WTC11 (cell line): Measurements from ENCODE around the gene NDOR1. TPM values are rescaled to one million over a fixed set of nuclear protein-coding genes. Genes with fewer than 3 reads are reported as not detected.

Experiments
- ATAC-seq: fragments of 200-7000 bp; cut with Tn5 transposase; 2 replicates; pipeline ENCODE4 v1.10.0; 2021; ENCODE audit warnings: mild to moderate bottlenecking, moderate library complexity
- CTCF ChIA-PET: fragments of 300-600 bp; sonication (Branson Sonifier 250); formaldehyde crosslinking; loops from one replicate; lab custom pipeline; 2021; ENCODE audit warnings: antibody characterized with exemption; lab: Charles Lee
- POLR2A ChIA-PET: fragments of 350-600 bp; sonication (Branson Sonifier 250); formaldehyde crosslinking; loops from one replicate; lab custom pipeline; 2021; ENCODE audit warnings: antibody characterized with exemption; lab: Charles Lee
- DNase-seq: peaks from one replicate; pipeline ENCODE4 v3.0.0; 2021; ENCODE audit warnings: low spot score
- H3K27ac Mint-ChIP-seq: 2 replicates; pipeline ENCODE4 v1.8.0; 2021; ENCODE audit warnings: mixed read lengths
- H3K27me3 Mint-ChIP-seq: 2 replicates; pipeline ENCODE4 v1.8.0; 2021; ENCODE audit warnings: low read depth, mild to moderate bottlenecking, moderate library complexity, mixed read lengths
- H3K36me3 Mint-ChIP-seq: 2 replicates; pipeline ENCODE4 v1.8.0; 2021; ENCODE audit warnings: mixed read lengths
- H3K4me1 Mint-ChIP-seq: 2 replicates; pipeline ENCODE4 v1.8.0; 2022; ENCODE audit warnings: mixed read lengths
- H3K4me3 Mint-ChIP-seq: 2 replicates; pipeline ENCODE4 v1.8.0; 2021; ENCODE audit warnings: mild to moderate bottlenecking, moderate library complexity, mixed read lengths
- H3K9me3 Mint-ChIP-seq: 2 replicates; pipeline ENCODE4 v1.8.0; 2021; ENCODE audit warnings: mixed read lengths
- EMX1 ChIP-seq: fragments of 250-450 bp; sonication (Bioruptor Pico); IDR thresholded peaks from 2 replicates; pipeline ENCODE4 v1.8.0; 2021; ENCODE audit warnings: mild to moderate bottlenecking
- NR2C2 ChIP-seq: sonication (generic); formaldehyde crosslinking; IDR thresholded peaks from 2 replicates; pipeline ENCODE4 v1.8.0; 2022; ENCODE audit warnings: mild to moderate bottlenecking, missing genetic modification reagents
- TCF7 ChIP-seq: sonication (generic); formaldehyde crosslinking; IDR thresholded peaks from 2 replicates; pipeline ENCODE4 v1.8.0; 2022; ENCODE audit warnings: mild to moderate bottlenecking, low read depth, missing genetic modification reagents, moderate library complexity
- ZBTB21 ChIP-seq: sonication (generic); formaldehyde crosslinking; IDR thresholded peaks from 2 replicates; pipeline ENCODE4 v1.8.1; 2023; ENCODE audit warnings: mild to moderate bottlenecking, missing genetic modification reagents, borderline replicate concordance
- ZNF121 ChIP-seq: sonication (generic); formaldehyde crosslinking; IDR thresholded peaks from 2 replicates; pipeline ENCODE4 v1.8.0; 2023; ENCODE audit warnings: missing genetic modification reagents
- total RNA-seq: library from RNA; stranded (reverse); gene quantifications from 3 replicates; pipeline ENCODE4 v1.2.3, GENCODE V29; 2021
- TF ChIP-seq, protein P1 (sequence below): sonication (generic); formaldehyde crosslinking; IDR thresholded peaks from 2 replicates; pipeline ENCODE4 v1.8.1; 2022; ENCODE audit warnings: missing genetic modification reagents, borderline replicate concordance
- TF ChIP-seq, protein P2 (sequence below): sonication (generic); formaldehyde crosslinking; IDR thresholded peaks from 2 replicates; pipeline ENCODE4 v1.8.0; 2022; ENCODE audit warnings: mild to moderate bottlenecking, missing genetic modification reagents
- TF ChIP-seq, protein P3 (sequence below): sonication (generic); formaldehyde crosslinking; IDR thresholded peaks from 2 replicates; pipeline ENCODE4 v1.8.1; 2023; ENCODE audit warnings: mild to moderate bottlenecking, missing genetic modification reagents, moderate library complexity
- TF ChIP-seq, protein P4 (sequence below): sonication (generic); formaldehyde crosslinking; IDR thresholded peaks from 2 replicates; pipeline ENCODE4 v1.8.1; 2022; ENCODE audit warnings: low read depth, missing genetic modification reagents, borderline replicate concordance
- TF ChIP-seq, protein P5 (sequence below): sonication (generic); formaldehyde crosslinking; IDR thresholded peaks from 2 replicates; pipeline ENCODE4 v1.8.1; 2023; ENCODE audit warnings: mild to moderate bottlenecking, moderate library complexity, missing genetic modification reagents

NDOR1 gene
- total RNA-seq, 1 experiment from 2014 or later = 49.0 TPM

DNA sequence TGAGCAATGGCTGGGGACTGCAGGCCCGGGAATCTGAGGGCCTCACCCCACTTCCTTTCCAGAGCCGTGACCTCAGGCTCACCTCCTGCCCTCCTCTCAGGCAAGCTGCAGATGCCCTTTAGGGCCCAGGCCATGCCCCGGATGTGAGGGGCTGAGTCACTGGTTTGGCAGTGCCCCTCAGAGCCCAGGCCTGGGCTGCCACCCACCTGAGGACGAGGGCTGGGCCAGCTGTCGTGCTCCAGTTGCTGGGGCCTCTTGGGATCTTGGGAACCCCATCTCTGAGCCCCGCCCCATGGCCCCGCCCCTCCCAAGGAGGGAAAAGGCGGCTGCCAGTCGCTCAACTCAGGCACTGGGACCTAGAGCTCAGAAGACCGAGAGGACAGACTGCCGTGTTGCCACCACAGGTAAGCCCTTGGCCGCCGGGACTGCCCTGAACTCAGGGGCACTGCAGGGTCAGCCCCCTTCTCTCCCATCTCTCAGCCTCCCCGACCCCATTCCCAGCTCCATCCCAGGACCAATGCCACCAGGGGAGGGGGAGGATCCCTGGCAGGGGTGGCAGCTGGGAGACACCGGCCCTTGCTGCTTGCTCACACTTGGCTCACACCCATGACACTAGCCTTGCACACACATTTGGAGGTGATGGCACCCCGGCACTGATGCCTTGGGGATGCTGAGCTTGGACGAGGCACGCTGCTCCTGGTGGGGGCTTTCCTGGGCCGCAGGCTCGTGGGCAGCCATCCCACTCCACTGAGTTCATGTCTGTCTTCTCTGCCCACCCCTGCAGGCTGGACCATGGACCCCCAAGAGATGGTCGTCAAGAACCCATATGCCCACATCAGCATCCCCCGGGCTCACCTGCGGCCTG lies 19.6 kb downstream of the NDOR1 start, which contains the start of gene CYSRT1:
Gene CYSRT1, plus strand, starts transcription at position 345 of the 865 bp plus-strand sequence. Its CDS starts 448 bp downstream, at position 793.
- H3K4me3 Mint-ChIP-seq = peak within 1 kb of the TSS; percentile 77
- no peak for TF ChIP-seq EMX1 (CRISPR knock-in tag)
- TF ChIP-seq, protein P1, sequence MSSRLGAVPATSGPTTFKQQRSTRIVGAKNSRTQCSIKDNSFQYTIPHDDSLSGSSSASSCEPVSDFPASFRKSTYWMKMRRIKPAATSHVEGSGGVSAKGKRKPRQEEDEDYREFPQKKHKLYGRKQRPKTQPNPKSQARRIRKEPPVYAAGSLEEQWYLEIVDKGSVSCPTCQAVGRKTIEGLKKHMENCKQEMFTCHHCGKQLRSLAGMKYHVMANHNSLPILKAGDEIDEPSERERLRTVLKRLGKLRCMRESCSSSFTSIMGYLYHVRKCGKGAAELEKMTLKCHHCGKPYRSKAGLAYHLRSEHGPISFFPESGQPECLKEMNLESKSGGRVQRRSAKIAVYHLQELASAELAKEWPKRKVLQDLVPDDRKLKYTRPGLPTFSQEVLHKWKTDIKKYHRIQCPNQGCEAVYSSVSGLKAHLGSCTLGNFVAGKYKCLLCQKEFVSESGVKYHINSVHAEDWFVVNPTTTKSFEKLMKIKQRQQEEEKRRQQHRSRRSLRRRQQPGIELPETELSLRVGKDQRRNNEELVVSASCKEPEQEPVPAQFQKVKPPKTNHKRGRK (CRISPR knock-in tag) = no peak
- TF ChIP-seq, protein P2, sequence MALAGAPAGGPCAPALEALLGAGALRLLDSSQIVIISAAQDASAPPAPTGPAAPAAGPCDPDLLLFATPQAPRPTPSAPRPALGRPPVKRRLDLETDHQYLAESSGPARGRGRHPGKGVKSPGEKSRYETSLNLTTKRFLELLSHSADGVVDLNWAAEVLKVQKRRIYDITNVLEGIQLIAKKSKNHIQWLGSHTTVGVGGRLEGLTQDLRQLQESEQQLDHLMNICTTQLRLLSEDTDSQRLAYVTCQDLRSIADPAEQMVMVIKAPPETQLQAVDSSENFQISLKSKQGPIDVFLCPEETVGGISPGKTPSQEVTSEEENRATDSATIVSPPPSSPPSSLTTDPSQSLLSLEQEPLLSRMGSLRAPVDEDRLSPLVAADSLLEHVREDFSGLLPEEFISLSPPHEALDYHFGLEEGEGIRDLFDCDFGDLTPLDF (CRISPR knock-in tag) = no peak
- no peak for TF ChIP-seq ZBTB21 (CRISPR knock-in tag)
- no peak for TF ChIP-seq ZNF121 (CRISPR knock-in tag)
- TF ChIP-seq, protein P3, sequence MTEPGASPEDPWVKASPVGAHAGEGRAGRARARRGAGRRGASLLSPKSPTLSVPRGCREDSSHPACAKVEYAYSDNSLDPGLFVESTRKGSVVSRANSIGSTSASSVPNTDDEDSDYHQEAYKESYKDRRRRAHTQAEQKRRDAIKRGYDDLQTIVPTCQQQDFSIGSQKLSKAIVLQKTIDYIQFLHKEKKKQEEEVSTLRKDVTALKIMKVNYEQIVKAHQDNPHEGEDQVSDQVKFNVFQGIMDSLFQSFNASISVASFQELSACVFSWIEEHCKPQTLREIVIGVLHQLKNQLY (CRISPR knock-in tag) = no peak
- no peak for TF ChIP-seq NR2C2
- TF ChIP-seq TCF7 (CRISPR knock-in tag) = no peak
- TF ChIP-seq, protein P4, sequence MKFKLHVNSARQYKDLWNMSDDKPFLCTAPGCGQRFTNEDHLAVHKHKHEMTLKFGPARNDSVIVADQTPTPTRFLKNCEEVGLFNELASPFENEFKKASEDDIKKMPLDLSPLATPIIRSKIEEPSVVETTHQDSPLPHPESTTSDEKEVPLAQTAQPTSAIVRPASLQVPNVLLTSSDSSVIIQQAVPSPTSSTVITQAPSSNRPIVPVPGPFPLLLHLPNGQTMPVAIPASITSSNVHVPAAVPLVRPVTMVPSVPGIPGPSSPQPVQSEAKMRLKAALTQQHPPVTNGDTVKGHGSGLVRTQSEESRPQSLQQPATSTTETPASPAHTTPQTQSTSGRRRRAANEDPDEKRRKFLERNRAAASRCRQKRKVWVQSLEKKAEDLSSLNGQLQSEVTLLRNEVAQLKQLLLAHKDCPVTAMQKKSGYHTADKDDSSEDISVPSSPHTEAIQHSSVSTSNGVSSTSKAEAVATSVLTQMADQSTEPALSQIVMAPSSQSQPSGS = no peak
- DNase-seq = peak; percentile 57
- H3K27me3 Mint-ChIP-seq = no peaks in the 10 kb centered on the region
- ATAC-seq = no peak
- POLR2A ChIA-PET = interaction anchor here (1.6 kb wide), 1 partner anchor 110 kb away, joined by 3 read pairs; no protein-coding TSS in a partner anchor
- peaks cover 3% of the 10 kb centered on the region for H3K4me1 Mint-ChIP-seq
- H3K27ac Mint-ChIP-seq = no peak within 1 kb of the TSS
- no peaks in the 10 kb centered on the region for H3K9me3 Mint-ChIP-seq
- CTCF ChIA-PET = interaction anchor here (0.8 to 8.9 kb wide), 12 partner anchors 11 to 198 kb away, joined by 3 to 143 read pairs (median 4); partner anchors contain the start of genes ANAPC2, EXD3, NOXA1 and NPDC1
- no peaks in the 10 kb centered on the region for H3K36me3 Mint-ChIP-seq

DNA sequence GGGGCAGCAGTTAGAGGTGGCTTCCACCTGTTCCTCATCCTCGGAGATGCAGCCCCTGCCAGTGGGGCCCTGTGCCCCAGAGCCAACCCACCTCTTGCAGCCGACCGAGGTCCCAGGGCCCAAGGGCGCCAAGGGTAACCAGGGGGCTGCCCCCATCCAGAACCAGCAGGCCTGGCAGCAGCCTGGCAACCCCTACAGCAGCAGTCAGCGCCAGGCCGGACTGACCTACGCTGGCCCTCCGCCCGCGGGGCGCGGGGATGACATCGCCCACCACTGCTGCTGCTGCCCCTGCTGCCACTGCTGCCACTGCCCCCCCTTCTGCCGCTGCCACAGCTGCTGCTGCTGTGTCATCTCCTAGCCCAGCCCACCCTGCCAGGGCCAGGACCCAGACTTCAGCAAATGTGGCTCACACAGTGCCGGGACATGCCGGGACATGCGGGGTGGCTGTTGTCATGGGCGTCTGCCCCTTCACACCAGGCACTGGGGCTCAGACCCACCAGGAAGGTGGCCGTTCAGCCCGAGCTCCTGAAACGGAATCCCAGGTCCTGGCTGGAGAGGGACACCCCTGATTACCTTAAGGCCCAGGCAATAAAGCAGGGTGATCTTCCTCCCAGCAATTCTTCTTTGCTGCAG lies 20.3 kb downstream of the NDOR1 start:
- ATAC-seq (no peak), DNase-seq (no peak)
- ChIA-PET POLR2A (interaction anchor here (0.5 to 1.6 kb wide), 2 partner anchors 108 to 111 kb away, joined by 3 read pairs; no protein-coding TSS in a partner anchor), CTCF (interaction anchor here (1.2 to 8.9 kb wide), 9 partner anchors 10 to 216 kb away, joined by 3 to 143 read pairs (median 4); partner anchors contain the start of genes ANAPC2, NPDC1 and SSNA1)
- Mint-ChIP-seq H3K4me3 (peak overlapping the region; percentile 35), H3K9me3 (no peaks in the 10 kb centered on the region), H3K36me3 (no peaks in the 10 kb centered on the region), H3K27ac (no peak overlapping the region), H3K27me3 (no peaks in the 10 kb centered on the region), H3K4me1 (peaks cover 3% of the 10 kb centered on the region)
- 0 out of 2 replicates have a peak, but pooled peaks have one; percentile 10 for TF ChIP-seq TCF7 (CRISPR knock-in tag)
- TF ChIP-seq, protein P5, sequence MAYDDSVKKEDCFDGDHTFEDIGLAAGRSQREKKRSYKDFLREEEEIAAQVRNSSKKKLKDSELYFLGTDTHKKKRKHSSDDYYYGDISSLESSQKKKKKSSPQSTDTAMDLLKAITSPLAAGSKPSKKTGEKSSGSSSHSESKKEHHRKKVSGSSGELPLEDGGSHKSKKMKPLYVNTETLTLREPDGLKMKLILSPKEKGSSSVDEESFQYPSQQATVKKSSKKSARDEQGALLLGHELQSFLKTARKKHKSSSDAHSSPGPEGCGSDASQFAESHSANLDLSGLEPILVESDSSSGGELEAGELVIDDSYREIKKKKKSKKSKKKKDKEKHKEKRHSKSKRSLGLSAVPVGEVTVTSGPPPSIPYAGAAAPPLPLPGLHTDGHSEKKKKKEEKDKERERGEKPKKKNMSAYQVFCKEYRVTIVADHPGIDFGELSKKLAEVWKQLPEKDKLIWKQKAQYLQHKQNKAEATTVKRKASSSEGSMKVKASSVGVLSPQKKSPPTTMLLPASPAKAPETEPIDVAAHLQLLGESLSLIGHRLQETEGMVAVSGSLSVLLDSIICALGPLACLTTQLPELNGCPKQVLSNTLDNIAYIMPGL (CRISPR knock-in tag) = no peak
